Measurements from ENCODE around the gene HHIP.
"Not testable (repeated sequence)": the region's sequence is repeated elsewhere in the genome, so short reads cannot be mapped to it uniquely, and the experiment has no call there.

The HHIP gene

GRCh38 chr4:144757969-144758368 is 112.0 kb downstream of the HHIP start:
- no peak for DNase-seq

- not testable (repeated sequence) for DNase-seq
These were observed 122.9 kb downstream of the HHIP start for GRCh38 chr4:144768809-144769208.

GRCh38 chr4:144778364-144778763 is 132.4 kb downstream of the HHIP start:
- no peak for DNase-seq

GRCh38 chr4:144782345-144782744 is 136.4 kb downstream of the HHIP start:
- DNase-seq: no peak

GRCh38 chr4:144785961-144786360 is 140.0 kb downstream of the HHIP start:
- DNase-seq: no peak

GRCh38 chr4:144787365-144788258 is 141.7 kb downstream of the HHIP start:
- peak; percentile 9 to 26 for DNase-seq

- DNase-seq: no peak
These were observed 142.5 kb downstream of the HHIP start for GRCh38 chr4:144788469-144788868.

GRCh38 chr4:144791933-144792332 is 146.0 kb downstream of the HHIP start:
- DNase-seq: not testable (repeated sequence)

Data from AML-193 (cell line).